Endothelial cell of umbilical vein (primary cell): ENCODE measurements around the gene GGA1. TPM values are rescaled to one million over a fixed set of nuclear protein-coding genes. Genes with fewer than 3 reads are reported as not detected.

Experiments used
- BruUV-seq: library from RNA; stranded (reverse); fragments of 400-500 nt; replicated peaks from 2 replicates; lab custom pipeline; 2021; lab: Mats Ljungman, UMichigan
- CTCF ChIA-PET: fragments of 300-600, 350-600 bp; sonication (Branson Sonifier 250); formaldehyde crosslinking; loops from one replicate; lab custom pipeline; 2021; ENCODE audit warnings: antibody characterized with exemption, inconsistent platforms; lab: Charles Lee
- POLR2A ChIA-PET: fragments of 300-600, 350-600 bp; sonication (Branson Sonifier 250); formaldehyde crosslinking; loops from one replicate; lab custom pipeline; 2021; ENCODE audit warnings: antibody characterized with exemption, inconsistent platforms; lab: Charles Lee
- DNase-seq: peaks from one replicate; pipeline ENCODE4 v3.0.0-alpha.2; 2011; ENCODE audit warnings: low read depth, low spot score
- FAIRE-seq: peaks from 2 replicates; lab custom pipeline; 2011; peaks lifted over from hg19 to GRCh38; lab: Jason Lieb, UNC
- H2AFZ ChIP-seq: 2 replicates; pipeline ENCODE4 v1.6.0; 2012; ENCODE audit warnings: low read depth, low read length, control low read depth, inconsistent platforms
- H3K27ac ChIP-seq: 2 replicates; pipeline ENCODE4 v1.5.1; 2011; ENCODE audit warnings: low read depth, mild to moderate bottlenecking, control low read depth, low read length, moderate library complexity; ENCODE audit not compliant: insufficient read depth
- H3K27me3 ChIP-seq, 2 experiments: 2 replicates each; pipeline versions ENCODE4 v1.6.0 to v1.6.1; 2011; ENCODE audit warnings: low read length in 2 of 2, mixed read lengths in 1 of 2; ENCODE audit not compliant: control insufficient read depth in 2 of 2, insufficient read depth in 2 of 2
- H3K36me3 ChIP-seq, 2 experiments: 2 replicates in 1 of 2; 3 replicates in 1 of 2; pipeline ENCODE4 v1.5.1; 2011; ENCODE audit warnings: low read length in 2 of 2, mild to moderate bottlenecking in 1 of 2, moderate library complexity in 1 of 2; ENCODE audit not compliant: control insufficient read depth in 2 of 2, insufficient read depth in 2 of 2; ENCODE audit errors: extremely low read depth in 1 of 2
- H3K4me1 ChIP-seq: 3 replicates; pipeline ENCODE4 v1.5.1; 2011; ENCODE audit warnings: mild to moderate bottlenecking, low read length; ENCODE audit not compliant: control insufficient read depth, insufficient read depth; ENCODE audit errors: extremely low read depth
- H3K4me2 ChIP-seq: 2 replicates; pipeline ENCODE4 v1.6.1; 2011; ENCODE audit warnings: low read length, control low read depth, mixed read lengths; ENCODE audit not compliant: insufficient read depth
- H3K4me3 ChIP-seq, 3 experiments: fragments of 200-600 bp in 1 of 3; sonication (generic), shearing (Covaris generic) in 1 of 3; replicated peaks in 1 of 3; 2 replicates each; pipeline ENCODE4 v1.5.1; 2011 to 2016; ENCODE audit warnings: control low read depth in 3 of 3, low read length in 3 of 3, mild to moderate bottlenecking in 2 of 3, inconsistent platforms in 1 of 3, low read depth in 1 of 3, moderate library complexity in 1 of 3; ENCODE audit not compliant: insufficient read depth in 1 of 3
- H3K79me2 ChIP-seq: 2 replicates; pipeline ENCODE4 v1.6.0; 2012; ENCODE audit warnings: low read length, inconsistent platforms; ENCODE audit not compliant: control insufficient read depth, insufficient read depth
- H3K9ac ChIP-seq: replicated peaks from 2 replicates; pipeline ENCODE3; 2011; ENCODE audit warnings: low read length, control low read depth; ENCODE audit not compliant: insufficient read depth; ENCODE audit errors: extremely low read depth
- H3K9me1 ChIP-seq: replicated peaks from 3 replicates; pipeline ENCODE4 v1.6.0; 2011; ENCODE audit warnings: mild to moderate bottlenecking, low read length; ENCODE audit not compliant: control insufficient read depth, insufficient read depth; ENCODE audit errors: extremely low read depth
- H3K9me3 ChIP-seq: replicated peaks from 2 replicates; pipeline ENCODE4 v1.5.1; 2012; ENCODE audit warnings: low read length, inconsistent platforms; ENCODE audit not compliant: control insufficient read depth, insufficient read depth
- H4K20me1 ChIP-seq: replicated peaks from 2 replicates; pipeline ENCODE3; 2011; ENCODE audit warnings: mild to moderate bottlenecking, low read length; ENCODE audit not compliant: control insufficient read depth, insufficient read depth; ENCODE audit errors: extremely low read depth
- CTCF ChIP-seq, 2 donors: IDR thresholded peaks; 1 replicate in 1 of 2; 2 replicates in 1 of 2; pipeline ENCODE4 v1.5.1; 2011; ENCODE audit warnings: low read length in 2 of 2, mild to moderate bottlenecking in 2 of 2, moderate library complexity in 2 of 2, control low read depth in 1 of 2, inconsistent platforms in 1 of 2, low read depth in 1 of 2; ENCODE audit not compliant: insufficient read depth in 1 of 2; ENCODE audit errors: extremely low read depth in 1 of 2
- EZH2 ChIP-seq: IDR thresholded peaks from 2 replicates; pipeline ENCODE4 v1.6.1; 2012; ENCODE audit warnings: borderline replicate concordance, low read depth, mild to moderate bottlenecking, moderate library complexity, low read length, inconsistent platforms; ENCODE audit not compliant: severe bottlenecking
- FOS ChIP-seq: IDR thresholded peaks from 2 replicates; pipeline ENCODE4 v1.6.1; 2011; ENCODE audit warnings: mild to moderate bottlenecking, low read length, moderate library complexity, borderline replicate concordance; ENCODE audit not compliant: insufficient read depth
- GATA2 ChIP-seq: IDR thresholded peaks from 2 replicates; pipeline ENCODE4 v1.7.0; 2011; ENCODE audit warnings: low read depth, mild to moderate bottlenecking, moderate library complexity, mixed read lengths, low read length; ENCODE audit not compliant: insufficient read length, insufficient read depth
- JUN ChIP-seq: IDR thresholded peaks from 2 replicates; pipeline ENCODE4 v1.6.1; 2011; ENCODE audit warnings: borderline replicate concordance, low read depth; ENCODE audit not compliant: insufficient read length, insufficient read depth
- MAX ChIP-seq: IDR thresholded peaks from 2 replicates; pipeline ENCODE4 v1.6.1; 2011; ENCODE audit not compliant: insufficient read depth, insufficient read length
- MYC ChIP-seq: IDR thresholded peaks from one replicate; pipeline ENCODE4 v1.6.1; 2011; ENCODE audit warnings: mild to moderate bottlenecking, low read depth, low read length
- POLR2A ChIP-seq: IDR thresholded peaks from 2 replicates; pipeline ENCODE4 v1.6.1; 2012; ENCODE audit warnings: low read depth, mild to moderate bottlenecking, control low read depth, low read length
- POLR2AphosphoS5 ChIP-seq: IDR thresholded peaks from 2 replicates; pipeline ENCODE4 v1.6.1; 2012; ENCODE audit warnings: low read depth, mild to moderate bottlenecking, control low read depth, low read length, moderate library complexity; ENCODE audit not compliant: insufficient read depth
- dilution Hi-C: fragments of 300-500 bp; cut with MboI; formaldehyde crosslinking; loops from one replicate; pipeline ENCODE4 v1.15.0; 2019; ENCODE audit warnings: low sequenced_read_pairs; ENCODE audit not compliant: extremely low pct_ligation_motif_present
- intact Hi-C: fragments of 100-400 bp; cut with micrococcal nuclease; formaldehyde crosslinking; loops from one replicate; pipeline ENCODE4 v1.10.0; 2022
- polyA plus RNA-seq, 4 experiments: library from polyadenylated mRNA; depleted of rRNA in 3 of 4; stranded (reverse) in 3 of 4; unstranded in 1 of 4; fragments of >200 nt; gene quantifications; 2 replicates each; pipeline versions ENCODE4 v1.2.1 to v1.2.3, GENCODE V29; 2011 to 2012; ENCODE audit warnings: missing spikeins in 1 of 4
- total RNA-seq: library from RNA; stranded (reverse); gene quantifications from 2 replicates; pipeline ENCODE4 v1.2.3, GENCODE V29; 2021

The GGA1 gene
- total and polyA plus RNA-seq, 2 donors (not counting 3 experiments of a cell fraction or from before 2014, with no cell fraction given), result 54.1 to 67.5 TPM

- H3K4me3 ChIP-seq, result no peak overlapping the region
- no peak for TF ChIP-seq CTCF (IDR thresholded peaks at IDR 0.05; ENCODE audit: extremely low read depth in 1 of 2, insufficient read depth in 1 of 2, low read depth in 1 of 2, low read length in 2 of 2)
- TF ChIP-seq POLR2A, result no peak
- TF ChIP-seq JUN, result no peak
- TF ChIP-seq POLR2AphosphoS5, result no peak
- no peak for TF ChIP-seq EZH2
- no peak for TF ChIP-seq GATA2
- TF ChIP-seq MAX, result no peak
- no peak for TF ChIP-seq FOS
- TF ChIP-seq MYC, result no peak
- H3K9ac ChIP-seq, result no peak overlapping the region
- CTCF ChIA-PET, result interaction anchor here (0.7 to 4.6 kb wide), 5 partner anchors 12 to 151 kb away, joined by 3 to 32 read pairs (median 4); no protein-coding TSS in a partner anchor
- no peaks in the 10 kb centered on the region for H3K9me1 ChIP-seq
- no peak overlapping the region for H2AFZ ChIP-seq
- no peaks in the 10 kb centered on the region for H3K9me3 ChIP-seq
- no peaks in the 10 kb centered on the region for H4K20me1 ChIP-seq
- peaks cover 0 to 2% of the 10 kb centered on the region in 2 experiments for H3K36me3 ChIP-seq
- no TSS peak for BruUV-seq
- POLR2A ChIA-PET, result interaction anchor here (0.6 kb wide), 1 partner anchor 139 kb away, joined by 4 read pairs; no protein-coding TSS in a partner anchor
- dilution Hi-C loops (no loop called here), intact Hi-C loops (no loop called here)
- no peak for FAIRE-seq
- H3K27me3 ChIP-seq, result no peaks in the 10 kb centered on the region
- no peak for DNase-seq
- peaks cover 25% of the 10 kb centered on the region for H3K4me1 ChIP-seq
- no peak overlapping the region for H3K27ac ChIP-seq
- no peaks in the 10 kb centered on the region for H3K79me2 ChIP-seq
- H3K4me2 ChIP-seq, result no peak overlapping the region
Measured at GRCh38 chr22:37630839-37631435, 22.3 kb downstream of the GGA1 start.
